MM.1S (cell line): ENCODE results near the gene DSN1.

Source experiments
- EZH2 ChIP-seq: fragments of 300-600 bp; sonication (generic); optimal IDR thresholded peaks from 2 replicates; pipeline ENCODE3; 2017; ENCODE audit warnings: low read depth, mild to moderate bottlenecking, antibody characterized with exemption, low read length, mixed read lengths
- TF ChIP-seq, protein P1 (sequence below): fragments of 300-600 bp; sonication (generic); IDR thresholded peaks from 2 replicates; pipeline ENCODE4 v1.5.1; 2016; ENCODE audit warnings: antibody characterized with exemption, low read length, mixed read lengths

DNA sequence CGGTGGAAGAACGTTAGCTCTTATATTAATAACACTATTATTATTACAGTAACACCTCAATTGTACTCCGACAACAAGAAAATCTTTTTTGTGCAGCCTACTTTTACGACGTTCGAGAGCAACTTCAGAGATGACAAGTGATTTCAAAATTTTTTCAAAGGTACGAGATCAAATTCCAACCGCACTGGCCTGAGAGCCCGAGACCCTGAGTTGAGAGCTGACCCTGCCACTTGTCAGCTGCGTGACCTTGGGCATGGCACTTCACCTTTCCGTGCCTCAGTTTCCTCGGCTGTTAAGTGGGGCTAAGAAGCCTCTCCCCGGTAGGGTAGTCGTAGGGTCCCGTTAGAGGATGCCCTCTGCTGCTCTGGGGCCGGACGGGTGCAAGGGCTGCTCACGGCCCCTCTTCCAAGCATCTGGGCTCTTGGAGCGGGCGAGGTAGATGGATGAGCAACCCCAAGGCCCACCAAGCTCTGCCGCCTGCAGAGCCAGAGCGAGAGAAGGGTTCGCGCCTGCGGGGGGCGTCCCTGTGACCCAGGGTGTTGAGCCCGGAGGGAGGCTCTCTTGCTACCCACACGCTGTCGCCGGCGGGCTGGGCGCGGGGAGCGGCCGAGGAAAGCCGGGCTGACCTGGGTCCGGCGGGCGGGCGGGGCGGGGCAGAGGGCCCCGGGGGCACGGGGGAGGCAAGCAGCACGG, 28.2 kb downstream of the DSN1 start:
- TF ChIP-seq, protein P1, sequence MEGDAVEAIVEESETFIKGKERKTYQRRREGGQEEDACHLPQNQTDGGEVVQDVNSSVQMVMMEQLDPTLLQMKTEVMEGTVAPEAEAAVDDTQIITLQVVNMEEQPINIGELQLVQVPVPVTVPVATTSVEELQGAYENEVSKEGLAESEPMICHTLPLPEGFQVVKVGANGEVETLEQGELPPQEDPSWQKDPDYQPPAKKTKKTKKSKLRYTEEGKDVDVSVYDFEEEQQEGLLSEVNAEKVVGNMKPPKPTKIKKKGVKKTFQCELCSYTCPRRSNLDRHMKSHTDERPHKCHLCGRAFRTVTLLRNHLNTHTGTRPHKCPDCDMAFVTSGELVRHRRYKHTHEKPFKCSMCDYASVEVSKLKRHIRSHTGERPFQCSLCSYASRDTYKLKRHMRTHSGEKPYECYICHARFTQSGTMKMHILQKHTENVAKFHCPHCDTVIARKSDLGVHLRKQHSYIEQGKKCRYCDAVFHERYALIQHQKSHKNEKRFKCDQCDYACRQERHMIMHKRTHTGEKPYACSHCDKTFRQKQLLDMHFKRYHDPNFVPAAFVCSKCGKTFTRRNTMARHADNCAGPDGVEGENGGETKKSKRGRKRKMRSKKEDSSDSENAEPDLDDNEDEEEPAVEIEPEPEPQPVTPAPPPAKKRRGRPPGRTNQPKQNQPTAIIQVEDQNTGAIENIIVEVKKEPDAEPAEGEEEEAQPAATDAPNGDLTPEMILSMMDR = no peak
- no peak for TF ChIP-seq EZH2
